NT2/D1 (cell line): ENCODE results near the gene SLC39A13.

ENCODE experiments used
- SUZ12 ChIP-seq: IDR thresholded peaks from 2 replicates; pipeline ENCODE4 v1.6.1; 2011; ENCODE audit not compliant: insufficient read length, insufficient read depth; ENCODE audit errors: extremely low read depth
- YY1 ChIP-seq: IDR thresholded peaks from 2 replicates; pipeline ENCODE4 v1.6.1; 2011; ENCODE audit not compliant: insufficient read length, insufficient read depth
- ZNF274 ChIP-seq: IDR thresholded peaks from 2 replicates; pipeline ENCODE4 v1.6.1; 2011; ENCODE audit warnings: mild to moderate bottlenecking, low read depth, low read length

DNA sequence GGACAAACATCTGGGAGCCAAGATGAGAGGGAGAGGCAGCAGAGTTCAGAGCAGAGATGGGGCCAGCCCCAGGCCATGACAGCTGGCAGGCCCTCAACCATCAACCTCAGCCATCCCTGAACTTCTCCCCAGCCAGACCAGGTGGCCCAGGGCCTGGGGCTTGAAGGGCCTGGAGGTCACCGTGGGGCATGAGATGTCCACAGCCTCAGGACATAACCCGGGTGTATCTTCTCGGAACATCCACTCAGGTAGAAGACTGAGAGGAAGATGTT is 12.4 kb upstream of the SLC39A13 start:
- TF ChIP-seq ZNF274 (no peak), SUZ12 (no peak), YY1 (no peak)
